ENCODE results near the gene CFAP107. TPM values are rescaled to one million over a fixed set of nuclear protein-coding genes. Genes with fewer than 3 reads are reported as not detected.

Gene CFAP107
- total and polyA plus RNA-seq, 4 donors, result not detected

Other genes with a start within 250 kb of the CFAP107 start
- 100 to 1,000 TPM in 1 of 2 donors, 10 to 100 TPM in 1; 62.6 to 146 TPM for gene DHRS3, start 128.0 kb upstream of the CFAP107 start, total RNA-seq
- gene DHRS3, start 128.0 kb upstream of the CFAP107 start, polyA plus RNA-seq, result 100 to 1,000 TPM; 170 to 185 TPM
- not detected for gene AADACL4, start 102.1 kb upstream of the CFAP107 start, total RNA-seq
- gene AADACL4, start 102.1 kb upstream of the CFAP107 start, polyA plus RNA-seq, result not detected
- not detected for gene AADACL3, start 30.1 kb upstream of the CFAP107 start, total RNA-seq
- gene AADACL3, start 30.1 kb upstream of the CFAP107 start, polyA plus RNA-seq, result not detected
- gene PRAMEF12, start 27.5 kb downstream of the CFAP107 start, total RNA-seq, result not detected
- gene PRAMEF12, start 27.5 kb downstream of the CFAP107 start, polyA plus RNA-seq, result not detected
- not detected for gene PRAMEF1, start 45.2 kb downstream of the CFAP107 start, total RNA-seq
- not detected for gene PRAMEF1, start 45.2 kb downstream of the CFAP107 start, polyA plus RNA-seq
- gene PRAMEF11, start 85.2 kb downstream of the CFAP107 start, total RNA-seq, result not detected
- not detected for gene PRAMEF11, start 85.2 kb downstream of the CFAP107 start, polyA plus RNA-seq
- gene HNRNPCL1, start 102.5 kb downstream of the CFAP107 start, total RNA-seq, result not detected
- gene HNRNPCL1, start 102.5 kb downstream of the CFAP107 start, polyA plus RNA-seq, result not detected
- not detected for gene PRAMEF2, start 110.9 kb downstream of the CFAP107 start, total RNA-seq
- not detected for gene PRAMEF2, start 110.9 kb downstream of the CFAP107 start, polyA plus RNA-seq
- gene PRAMEF4, start 140.0 kb downstream of the CFAP107 start, total RNA-seq, result not detected
- gene PRAMEF4, start 140.0 kb downstream of the CFAP107 start, polyA plus RNA-seq, result not detected
- gene PRAMEF10, start 152.1 kb downstream of the CFAP107 start, total RNA-seq, result not detected
- under 1 TPM in 1 of 2 donors, not detected in 1; 0.39 TPM for gene PRAMEF10, start 152.1 kb downstream of the CFAP107 start, polyA plus RNA-seq
- not detected for gene PRAMEF7, start 170.4 kb downstream of the CFAP107 start, total RNA-seq
- under 1 TPM in 1 of 2 donors, not detected in 1; 0.03 TPM for gene PRAMEF7, start 170.4 kb downstream of the CFAP107 start, polyA plus RNA-seq
- gene PRAMEF6, start 201.4 kb downstream of the CFAP107 start, total RNA-seq, result not detected
- gene PRAMEF6, start 201.4 kb downstream of the CFAP107 start, polyA plus RNA-seq, result not detected